IMR-90 (cell line): ENCODE data around the gene RHBDF2. TPM values are rescaled to one million over a fixed set of nuclear protein-coding genes. Genes with fewer than 3 reads are reported as not detected.

ENCODE experiments used
- ATAC-seq: fragments of 200-7000 bp; cut with Tn5 transposase; 2 replicates; pipeline ENCODE4 v1.9.1; 2020; ENCODE audit warnings: low read depth, mild to moderate bottlenecking, moderate library complexity
- BruUV-seq: library from RNA; stranded (reverse); fragments of 400-500 nt; replicated peaks from 2 replicates; lab custom pipeline; 2021; lab: Mats Ljungman, UMichigan
- CTCF ChIA-PET: fragments of 300-600 bp; formaldehyde crosslinking; extraction: SDS; loops from one replicate; lab custom pipeline; 2021; ENCODE audit warnings: antibody characterized with exemption; lab: Yijun Ruan, JAX
- POLR2A ChIA-PET: fragments of 300-600 bp; sonication (Branson Sonifier 250); formaldehyde crosslinking; loops from one replicate; lab custom pipeline; 2022; ENCODE audit warnings: antibody characterized with exemption; ENCODE audit not compliant: unreplicated experiment; lab: Charles Lee
- DNase-seq: peaks from one replicate; pipeline ENCODE4 v3.0.0; 2013
- H2AFZ ChIP-seq: replicated peaks from 2 replicates; pipeline ENCODE3; 2013; ENCODE audit warnings: low read length, mild to moderate bottlenecking; ENCODE audit not compliant: poor library complexity
- H2AK5ac ChIP-seq: 2 replicates; pipeline ENCODE4 v1.6.1; 2013; ENCODE audit warnings: low read depth, low read length, inconsistent platforms
- H2AK9ac ChIP-seq: replicated peaks from 2 replicates; pipeline ENCODE3; 2013; ENCODE audit warnings: mild to moderate bottlenecking, low read depth, low read length, moderate library complexity; ENCODE audit not compliant: poor library complexity
- H2BK120ac ChIP-seq: 2 replicates; pipeline ENCODE4 v1.6.1; 2013; ENCODE audit warnings: low read depth, low read length, inconsistent platforms
- H2BK15ac ChIP-seq: 3 replicates; pipeline ENCODE4 v1.6.1; 2013; ENCODE audit warnings: low read depth, low read length, inconsistent platforms
- H2BK20ac ChIP-seq: 2 replicates; pipeline ENCODE4 v1.6.1; 2013; ENCODE audit warnings: low read depth, mild to moderate bottlenecking, inconsistent platforms, low read length, moderate library complexity
- H2BK5ac ChIP-seq: 2 replicates; pipeline ENCODE4 v1.6.1; 2013; ENCODE audit warnings: mild to moderate bottlenecking, low read depth, low read length, inconsistent platforms; ENCODE audit not compliant: poor library complexity, severe bottlenecking
- H3K14ac ChIP-seq: replicated peaks from 2 replicates; pipeline ENCODE4 v1.6.1; 2013; ENCODE audit warnings: low read depth, low read length, inconsistent platforms
- H3K18ac ChIP-seq: 2 replicates; pipeline ENCODE4 v1.6.1; 2013; ENCODE audit warnings: low read depth, low read length, control low read depth
- H3K23ac ChIP-seq: 2 replicates; pipeline ENCODE4 v1.6.1; 2013; ENCODE audit warnings: low read depth, low read length, inconsistent platforms
- H3K27ac ChIP-seq: 2 replicates; pipeline ENCODE4 v1.5.1; 2013; ENCODE audit warnings: mild to moderate bottlenecking, control low read depth, low read length; ENCODE audit not compliant: insufficient read depth
- H3K27me3 ChIP-seq: 2 replicates; pipeline ENCODE4 v1.6.1; 2013; ENCODE audit warnings: low read length; ENCODE audit not compliant: control insufficient read depth, insufficient read depth
- H3K36me3 ChIP-seq: 2 replicates; pipeline ENCODE4 v1.6.1; 2013; ENCODE audit warnings: low read length, mixed read lengths; ENCODE audit not compliant: control insufficient read depth, insufficient read depth
- H3K4ac ChIP-seq: 2 replicates; pipeline ENCODE4 v1.6.1; 2013; ENCODE audit warnings: low read depth, low read length, inconsistent platforms
- H3K4me1 ChIP-seq: 2 replicates; pipeline ENCODE4 v1.6.1; 2013; ENCODE audit warnings: low read length, mixed read lengths; ENCODE audit not compliant: control insufficient read depth, insufficient read depth
- H3K4me2 ChIP-seq: 2 replicates; pipeline ENCODE4 v1.6.1; 2013; ENCODE audit warnings: low read depth, mild to moderate bottlenecking, control low read depth, low read length, moderate library complexity
- H3K4me3 ChIP-seq: 2 replicates; pipeline ENCODE4 v1.5.1; 2013; ENCODE audit warnings: low read depth, mild to moderate bottlenecking, control low read depth, low read length, moderate library complexity; ENCODE audit not compliant: insufficient read depth
- H3K56ac ChIP-seq: 2 replicates; pipeline ENCODE4 v1.6.1; 2013; ENCODE audit warnings: low read length, inconsistent platforms; ENCODE audit not compliant: insufficient read depth; ENCODE audit errors: extremely low read depth
- H3K79me1 ChIP-seq, 2 experiments: 2 replicates each; pipeline ENCODE4 v1.6.1; 2013; ENCODE audit warnings: low read length in 2 of 2, inconsistent platforms in 1 of 2, low read depth in 1 of 2
- H3K9ac ChIP-seq: 2 replicates; pipeline ENCODE4 v1.6.1; 2013; ENCODE audit warnings: low read depth, low read length, control low read depth
- H3K9me1 ChIP-seq: 2 replicates; pipeline ENCODE4 v1.6.1; 2013; ENCODE audit warnings: low read length, inconsistent platforms; ENCODE audit not compliant: insufficient read depth
- H3K9me3 ChIP-seq: 2 replicates; pipeline ENCODE4 v1.6.1; 2013; ENCODE audit warnings: low read length; ENCODE audit not compliant: control insufficient read depth, insufficient read depth
- H4K20me1 ChIP-seq: 2 replicates; pipeline ENCODE4 v1.6.1; 2013; ENCODE audit warnings: low read length, inconsistent platforms; ENCODE audit not compliant: insufficient read depth
- H4K5ac ChIP-seq: 2 replicates; pipeline ENCODE4 v1.6.1; 2013; ENCODE audit warnings: mild to moderate bottlenecking, low read depth, low read length, control low read depth
- H4K8ac ChIP-seq, 2 experiments: 2 replicates each; pipeline ENCODE4 v1.6.1; 2013; ENCODE audit warnings: low read depth in 2 of 2, low read length in 2 of 2, control low read depth in 1 of 2, inconsistent platforms in 1 of 2
- H4K91ac ChIP-seq: 2 replicates; pipeline ENCODE4 v1.6.1; 2013; ENCODE audit warnings: low read depth, low read length, inconsistent platforms; ENCODE audit not compliant: insufficient read depth
- BHLHE40 ChIP-seq: fragments of 150-350 bp; IDR thresholded peaks from 2 replicates; pipeline ENCODE4 v1.6.1; 2016; ENCODE audit warnings: mild to moderate bottlenecking, low read depth, low read length
- CEBPB ChIP-seq: IDR thresholded peaks from 2 replicates; pipeline ENCODE4 v1.6.1; 2012; ENCODE audit warnings: low read depth, low read length, improper control_type of control experiment
- CHD1 ChIP-seq: IDR thresholded peaks from 2 replicates; pipeline ENCODE4 v1.6.1; 2012; ENCODE audit warnings: low read depth, low read length, improper control_type of control experiment
- FOS ChIP-seq: fragments of 150-350 bp; IDR thresholded peaks from 2 replicates; pipeline ENCODE4 v1.6.1; 2016; ENCODE audit warnings: low read depth, low read length
- MAFK ChIP-seq: IDR thresholded peaks from 2 replicates; pipeline ENCODE4 v1.6.1; 2012; ENCODE audit warnings: low read depth, low read length, improper control_type of control experiment
- MAZ ChIP-seq: IDR thresholded peaks from 2 replicates; pipeline ENCODE4 v1.6.1; 2012; ENCODE audit warnings: low read depth, mild to moderate bottlenecking, low read length, improper control_type of control experiment, moderate library complexity, borderline replicate concordance
- MXI1 ChIP-seq: IDR thresholded peaks from 2 replicates; pipeline ENCODE4 v1.6.1; 2012; ENCODE audit warnings: low read depth, mild to moderate bottlenecking, low read length, moderate library complexity, borderline replicate concordance
- NFE2L2 ChIP-seq: fragments of 150-350 bp; IDR thresholded peaks from 2 replicates; pipeline ENCODE4 v1.6.1; 2016; ENCODE audit warnings: low read depth, mild to moderate bottlenecking, low read length
- POLR2A ChIP-seq: IDR thresholded peaks from 2 replicates; pipeline ENCODE4 v1.6.1; 2012; ENCODE audit warnings: mild to moderate bottlenecking, low read depth, low read length
- RAD21 ChIP-seq: IDR thresholded peaks from 2 replicates; pipeline ENCODE4 v1.6.1; 2012; ENCODE audit warnings: low read length, improper control_type of control experiment
- RCOR1 ChIP-seq: IDR thresholded peaks from 2 replicates; pipeline ENCODE4 v1.6.1; 2012; ENCODE audit warnings: mild to moderate bottlenecking, low read length, improper control_type of control experiment; ENCODE audit not compliant: insufficient replicate concordance
- RFX5 ChIP-seq: IDR thresholded peaks from 2 replicates; pipeline ENCODE4 v1.8.0; 2012; ENCODE audit warnings: low read depth, mild to moderate bottlenecking, low read length, moderate library complexity
- SMC3 ChIP-seq: fragments of 150-350 bp; IDR thresholded peaks from 2 replicates; pipeline ENCODE4 v1.6.1; 2016; ENCODE audit warnings: low read depth, mild to moderate bottlenecking, antibody characterized with exemption, low read length, moderate library complexity
- WGBS, 2 experiments: methylation state at CpG; one replicate each; pipeline versions ENCODE4 v1.1.5 to v1.1.7; 2013; ENCODE audit warnings: missing lambda C conversion rate in 2 of 2; ENCODE audit not compliant: insufficient read length in 1 of 2; ENCODE audit errors: extremely low coverage in 2 of 2; 5-methylcytosine and 5-hydroxymethylcytosine counted together
- dilution Hi-C: fragments of 300-500 bp; cut with HindIII; formaldehyde crosslinking; loops from one replicate; pipeline ENCODE4 v1.14.3; 2018; ENCODE audit warnings: low sequenced_read_pairs; ENCODE audit not compliant: unreplicated experiment
- in situ Hi-C: fragments of 300-500 bp; cut with MboI; formaldehyde crosslinking; loops from 3 replicates; pipeline ENCODE4 v1.14.3; 2019; ENCODE audit warnings: low sequenced_read_pairs, inconsistent platforms, mixed read lengths
- intact Hi-C: fragments of 100-400 bp; cut with micrococcal nuclease; formaldehyde crosslinking; loops from 2 replicates; pipeline ENCODE4 v1.10.0; 2022
- polyA plus RNA-seq, 3 experiments: library from polyadenylated mRNA; depleted of rRNA; stranded (reverse); fragments of >200 nt; gene quantifications; 2 replicates each; pipeline ENCODE4 v1.2.3, GENCODE V29; 2012; ENCODE audit warnings: low replicate concordance in 1 of 3
- total RNA-seq: library from RNA; depleted of rRNA; stranded (reverse); fragments of >200 nt; gene quantifications from 2 replicates; pipeline ENCODE4 v1.2.3, GENCODE V29; 2012
- TF ChIP-seq, protein P1 (sequence below): fragments of 150-350 bp; IDR thresholded peaks from 2 replicates; pipeline ENCODE4 v1.6.1; 2017; ENCODE audit warnings: mild to moderate bottlenecking, antibody characterized with exemption, low read length, low read depth
- TF ChIP-seq, protein P2 (sequence below): conservative IDR thresholded peaks from 2 replicates; pipeline ENCODE4 v1.5.1; 2012; ENCODE audit warnings: mild to moderate bottlenecking, low read depth, low read length, improper control_type of control experiment
- TF ChIP-seq, protein P3 (sequence below): fragments of 150-350 bp; IDR thresholded peaks from 2 replicates; pipeline ENCODE4 v1.6.1; 2016; ENCODE audit warnings: low read depth, mild to moderate bottlenecking, low read length, moderate library complexity, borderline replicate concordance

Gene RHBDF2
- total and polyA plus RNA-seq, 2 of the 4 experiments (the other 2 are of a cell fraction), result 1.3 to 8.3 TPM

DNA sequence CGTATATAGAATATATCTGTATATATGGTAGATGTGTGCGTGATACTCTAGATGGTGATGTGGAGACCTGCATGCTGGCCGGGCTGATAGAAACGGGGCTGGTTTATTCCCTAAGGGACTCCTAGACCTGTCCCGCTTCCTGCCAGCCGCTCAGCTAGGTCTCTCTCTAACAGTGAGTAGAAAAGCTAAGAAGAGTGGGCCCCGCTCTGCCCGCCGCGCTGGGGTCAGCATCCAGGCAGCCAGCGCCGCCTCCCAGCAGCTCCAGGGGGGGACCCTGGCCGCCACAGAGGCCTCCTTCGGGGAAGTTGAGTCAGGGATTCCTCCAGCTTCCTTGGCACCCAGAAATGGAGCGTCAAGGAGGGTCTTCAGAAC is 26.9 kb upstream of the RHBDF2 start:
- Histone ChIP-seq H2BK120ac (peak overlapping the region; percentile 97), H3K14ac (peak overlapping the region; percentile 61; the same call in 1 of the 2 replicates), H3K4ac (peak overlapping the region; percentile 99), H3K9me3 (no peaks in the 10 kb centered on the region), H3K23ac (no peak overlapping the region), H3K27me3 (no peaks in the 10 kb centered on the region), H3K4me2 (no peak overlapping the region), H3K4me1 (peaks cover 51% of the 10 kb centered on the region), H3K18ac (peak overlapping the region; percentile 90; the same call in 1 of the 2 replicates), H2AFZ (peak overlapping the region; percentile 62), H3K9me1 (peaks cover 25% of the 10 kb centered on the region), H3K56ac (no peak overlapping the region), H2AK9ac (peak overlapping the region; percentile 82), H3K27ac (peak overlapping the region; percentile 89), H2BK5ac (peak overlapping the region; percentile 70), H2AK5ac (peak overlapping the region; percentile 98), H3K9ac (0 out of 2 replicates have a peak overlapping the region, but pooled peaks have one; percentile 11), H3K36me3 (peaks cover 7% of the 10 kb centered on the region; the same call in 1 of the 2 replicates), H4K8ac (peak overlapping the region; percentile 39 to 88; a peak in 3 of 4 replicates), H4K5ac (no peak overlapping the region; the same call in 1 of the 2 replicates), H2BK20ac (peak overlapping the region; percentile 58), H3K4me3 (no peak overlapping the region), H2BK15ac (peak overlapping the region; percentile 99; the same call in 2 of the 3 replicates), H4K20me1 (0 out of 2 replicates have a peak, but pooled peaks cover 2% of the 10 kb centered on the region), H4K91ac (peak overlapping the region; percentile 92), H3K79me1 (peaks cover 0 to 23% of the 10 kb centered on the region in 2 experiments; a peak in 1 of 4 replicates)
- WGBS, 2 experiments, result 75% methylated on average over 7 of the region's 15 CpGs; no CpG with 5 or more reads in 1 of the 2 experiments
- ATAC-seq (no peak), DNase-seq (peak; percentile 20)
- dilution Hi-C loops, result no loop called here
- ChIA-PET POLR2A (interaction anchor here (1.1 kb wide), 1 partner anchor 17 kb away, joined by 3 read pairs; no protein-coding TSS in a partner anchor), CTCF (interaction anchor here (0.5 to 2.0 kb wide), 2 partner anchors 96 to 263 kb away, joined by 3 to 6 read pairs; no protein-coding TSS in a partner anchor)
- TF ChIP-seq NFE2L2, result no peak
- no peak for TF ChIP-seq CEBPB
- TF ChIP-seq RCOR1, result no peak
- TF ChIP-seq, protein P1, sequence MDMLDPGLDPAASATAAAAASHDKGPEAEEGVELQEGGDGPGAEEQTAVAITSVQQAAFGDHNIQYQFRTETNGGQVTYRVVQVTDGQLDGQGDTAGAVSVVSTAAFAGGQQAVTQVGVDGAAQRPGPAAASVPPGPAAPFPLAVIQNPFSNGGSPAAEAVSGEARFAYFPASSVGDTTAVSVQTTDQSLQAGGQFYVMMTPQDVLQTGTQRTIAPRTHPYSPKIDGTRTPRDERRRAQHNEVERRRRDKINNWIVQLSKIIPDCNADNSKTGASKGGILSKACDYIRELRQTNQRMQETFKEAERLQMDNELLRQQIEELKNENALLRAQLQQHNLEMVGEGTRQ, result no peak
- no peak for TF ChIP-seq CHD1
- TF ChIP-seq, protein P2, sequence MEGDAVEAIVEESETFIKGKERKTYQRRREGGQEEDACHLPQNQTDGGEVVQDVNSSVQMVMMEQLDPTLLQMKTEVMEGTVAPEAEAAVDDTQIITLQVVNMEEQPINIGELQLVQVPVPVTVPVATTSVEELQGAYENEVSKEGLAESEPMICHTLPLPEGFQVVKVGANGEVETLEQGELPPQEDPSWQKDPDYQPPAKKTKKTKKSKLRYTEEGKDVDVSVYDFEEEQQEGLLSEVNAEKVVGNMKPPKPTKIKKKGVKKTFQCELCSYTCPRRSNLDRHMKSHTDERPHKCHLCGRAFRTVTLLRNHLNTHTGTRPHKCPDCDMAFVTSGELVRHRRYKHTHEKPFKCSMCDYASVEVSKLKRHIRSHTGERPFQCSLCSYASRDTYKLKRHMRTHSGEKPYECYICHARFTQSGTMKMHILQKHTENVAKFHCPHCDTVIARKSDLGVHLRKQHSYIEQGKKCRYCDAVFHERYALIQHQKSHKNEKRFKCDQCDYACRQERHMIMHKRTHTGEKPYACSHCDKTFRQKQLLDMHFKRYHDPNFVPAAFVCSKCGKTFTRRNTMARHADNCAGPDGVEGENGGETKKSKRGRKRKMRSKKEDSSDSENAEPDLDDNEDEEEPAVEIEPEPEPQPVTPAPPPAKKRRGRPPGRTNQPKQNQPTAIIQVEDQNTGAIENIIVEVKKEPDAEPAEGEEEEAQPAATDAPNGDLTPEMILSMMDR, result no peak
- no peak for TF ChIP-seq RFX5
- TF ChIP-seq FOS, result no peak
- TF ChIP-seq POLR2A, result no peak
- TF ChIP-seq SMC3, result no peak
- TF ChIP-seq MAZ, result no peak
- no peak for TF ChIP-seq RAD21
- no peak for TF ChIP-seq MXI1
- no peak for TF ChIP-seq MAFK
- TF ChIP-seq BHLHE40, result no peak
- TF ChIP-seq, protein P3, sequence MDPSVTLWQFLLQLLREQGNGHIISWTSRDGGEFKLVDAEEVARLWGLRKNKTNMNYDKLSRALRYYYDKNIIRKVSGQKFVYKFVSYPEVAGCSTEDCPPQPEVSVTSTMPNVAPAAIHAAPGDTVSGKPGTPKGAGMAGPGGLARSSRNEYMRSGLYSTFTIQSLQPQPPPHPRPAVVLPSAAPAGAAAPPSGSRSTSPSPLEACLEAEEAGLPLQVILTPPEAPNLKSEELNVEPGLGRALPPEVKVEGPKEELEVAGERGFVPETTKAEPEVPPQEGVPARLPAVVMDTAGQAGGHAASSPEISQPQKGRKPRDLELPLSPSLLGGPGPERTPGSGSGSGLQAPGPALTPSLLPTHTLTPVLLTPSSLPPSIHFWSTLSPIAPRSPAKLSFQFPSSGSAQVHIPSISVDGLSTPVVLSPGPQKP, result no peak
- no TSS peak for BruUV-seq
- in situ Hi-C loops, result no loop called here
- intact Hi-C loops, result no loop called here
